ENCODE results near the gene MGST2.
"Not testable (repeated sequence)": the region's sequence is repeated elsewhere in the genome, so short reads cannot be mapped to it uniquely, and the experiment has no call there.

DNA sequence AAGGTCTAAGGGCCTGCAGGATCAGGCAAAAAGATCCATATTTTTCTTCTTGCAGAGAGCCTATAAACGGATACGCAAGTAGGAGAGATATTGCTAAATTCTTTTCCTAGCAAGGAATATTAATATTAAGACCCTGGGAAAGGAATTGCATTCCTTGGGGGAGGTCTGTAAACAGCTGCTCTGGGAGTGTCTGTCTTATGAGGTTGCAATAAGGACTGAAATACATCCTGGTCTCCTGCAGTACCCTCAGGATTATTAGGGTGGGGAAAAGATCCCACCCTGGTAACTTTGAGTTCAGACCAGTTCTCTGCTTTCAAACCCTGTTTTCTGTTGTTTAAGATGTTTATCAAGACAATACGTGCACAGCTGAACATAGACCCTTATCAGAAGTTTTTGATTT is 27.3 kb upstream of the MGST2 start:
- not testable (repeated sequence) for TF ChIP-seq CTCF (IDR thresholded peaks at IDR 0.05; ENCODE audit: low read depth, low read length, missing input control); MAX (IDR thresholded peaks at IDR 0.05); RAD21 (IDR thresholded peaks at IDR 0.05); EGR1 (IDR thresholded peaks at IDR 0.05; ENCODE audit: low read depth in 2 of 2); TAF1 (conservative IDR thresholded peaks at IDR 0.05); GABPA (IDR thresholded peaks at IDR 0.05 in 1 of 2, conservative IDR thresholded peaks at IDR 0.05 in 1 of 2); FOXA1 (IDR thresholded peaks at IDR 0.05); JUND (IDR thresholded peaks at IDR 0.05); RXRA (IDR thresholded peaks at IDR 0.05); YY1 (IDR thresholded peaks at IDR 0.05); HNF4G (IDR thresholded peaks at IDR 0.05)
- TF ChIP-seq, protein P1, sequence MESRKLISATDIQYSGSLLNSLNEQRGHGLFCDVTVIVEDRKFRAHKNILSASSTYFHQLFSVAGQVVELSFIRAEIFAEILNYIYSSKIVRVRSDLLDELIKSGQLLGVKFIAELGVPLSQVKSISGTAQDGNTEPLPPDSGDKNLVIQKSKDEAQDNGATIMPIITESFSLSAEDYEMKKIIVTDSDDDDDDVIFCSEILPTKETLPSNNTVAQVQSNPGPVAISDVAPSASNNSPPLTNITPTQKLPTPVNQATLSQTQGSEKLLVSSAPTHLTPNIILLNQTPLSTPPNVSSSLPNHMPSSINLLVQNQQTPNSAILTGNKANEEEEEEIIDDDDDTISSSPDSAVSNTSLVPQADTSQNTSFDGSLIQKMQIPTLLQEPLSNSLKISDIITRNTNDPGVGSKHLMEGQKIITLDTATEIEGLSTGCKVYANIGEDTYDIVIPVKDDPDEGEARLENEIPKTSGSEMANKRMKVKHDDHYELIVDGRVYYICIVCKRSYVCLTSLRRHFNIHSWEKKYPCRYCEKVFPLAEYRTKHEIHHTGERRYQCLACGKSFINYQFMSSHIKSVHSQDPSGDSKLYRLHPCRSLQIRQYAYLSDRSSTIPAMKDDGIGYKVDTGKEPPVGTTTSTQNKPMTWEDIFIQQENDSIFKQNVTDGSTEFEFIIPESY (IDR thresholded peaks at IDR 0.05): not testable (repeated sequence)
- TF ChIP-seq, protein P2, sequence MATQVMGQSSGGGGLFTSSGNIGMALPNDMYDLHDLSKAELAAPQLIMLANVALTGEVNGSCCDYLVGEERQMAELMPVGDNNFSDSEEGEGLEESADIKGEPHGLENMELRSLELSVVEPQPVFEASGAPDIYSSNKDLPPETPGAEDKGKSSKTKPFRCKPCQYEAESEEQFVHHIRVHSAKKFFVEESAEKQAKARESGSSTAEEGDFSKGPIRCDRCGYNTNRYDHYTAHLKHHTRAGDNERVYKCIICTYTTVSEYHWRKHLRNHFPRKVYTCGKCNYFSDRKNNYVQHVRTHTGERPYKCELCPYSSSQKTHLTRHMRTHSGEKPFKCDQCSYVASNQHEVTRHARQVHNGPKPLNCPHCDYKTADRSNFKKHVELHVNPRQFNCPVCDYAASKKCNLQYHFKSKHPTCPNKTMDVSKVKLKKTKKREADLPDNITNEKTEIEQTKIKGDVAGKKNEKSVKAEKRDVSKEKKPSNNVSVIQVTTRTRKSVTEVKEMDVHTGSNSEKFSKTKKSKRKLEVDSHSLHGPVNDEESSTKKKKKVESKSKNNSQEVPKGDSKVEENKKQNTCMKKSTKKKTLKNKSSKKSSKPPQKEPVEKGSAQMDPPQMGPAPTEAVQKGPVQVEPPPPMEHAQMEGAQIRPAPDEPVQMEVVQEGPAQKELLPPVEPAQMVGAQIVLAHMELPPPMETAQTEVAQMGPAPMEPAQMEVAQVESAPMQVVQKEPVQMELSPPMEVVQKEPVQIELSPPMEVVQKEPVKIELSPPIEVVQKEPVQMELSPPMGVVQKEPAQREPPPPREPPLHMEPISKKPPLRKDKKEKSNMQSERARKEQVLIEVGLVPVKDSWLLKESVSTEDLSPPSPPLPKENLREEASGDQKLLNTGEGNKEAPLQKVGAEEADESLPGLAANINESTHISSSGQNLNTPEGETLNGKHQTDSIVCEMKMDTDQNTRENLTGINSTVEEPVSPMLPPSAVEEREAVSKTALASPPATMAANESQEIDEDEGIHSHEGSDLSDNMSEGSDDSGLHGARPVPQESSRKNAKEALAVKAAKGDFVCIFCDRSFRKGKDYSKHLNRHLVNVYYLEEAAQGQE (IDR thresholded peaks at IDR 0.05): not testable (repeated sequence)
